Peyer's patch (tissue), 4 donors: ENCODE data around the gene SENP5.

ENCODE experiments used
- POLR2A ChIP-seq, 2 donors: fragments of 450-650 bp; IDR thresholded peaks; one replicate each; pipeline ENCODE4 v1.5.1; 2017; ENCODE audit warnings: antibody characterized with exemption in 2 of 2, mild to moderate bottlenecking in 2 of 2, moderate library complexity in 2 of 2
- TF ChIP-seq, protein P1 (sequence below), 6 experiments: fragments of 450-650 bp in 4 of 6; fragments of 200-600 bp in 2 of 6; sonication (generic) in 1 of 6; IDR thresholded peaks; one replicate each; pipeline ENCODE4 v1.5.1; 2017 to 2019; ENCODE audit warnings: antibody characterized with exemption in 6 of 6, mild to moderate bottlenecking in 3 of 6, moderate library complexity in 1 of 6

DNA sequence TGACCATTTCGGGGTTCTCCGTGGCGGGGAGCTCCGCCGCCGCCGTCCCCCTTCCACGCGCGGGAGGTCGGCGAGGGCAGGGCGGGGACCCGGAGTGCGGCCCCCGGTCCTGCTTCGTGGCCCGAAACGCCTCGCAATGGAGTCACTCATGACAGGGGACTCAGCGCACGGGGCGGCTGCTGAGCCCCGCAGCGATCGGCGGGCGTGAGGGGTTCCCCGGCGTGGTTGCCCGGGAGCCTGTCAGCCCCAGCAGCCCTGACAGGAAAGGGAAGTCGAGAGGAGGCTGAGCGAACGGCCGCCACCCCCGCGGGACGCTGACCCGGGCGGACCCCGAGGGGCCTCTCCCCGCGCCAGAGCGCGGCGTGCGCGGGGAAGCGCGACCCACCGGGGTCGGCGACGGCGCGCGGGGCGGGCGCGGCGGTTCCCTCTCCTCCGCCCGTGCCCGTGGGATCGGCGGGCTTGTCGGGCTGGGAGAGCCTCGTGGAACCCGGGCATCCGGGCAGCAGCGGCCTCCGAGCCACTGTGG is 101.5 kb downstream of the SENP5 start:
- TF ChIP-seq, protein P1, sequence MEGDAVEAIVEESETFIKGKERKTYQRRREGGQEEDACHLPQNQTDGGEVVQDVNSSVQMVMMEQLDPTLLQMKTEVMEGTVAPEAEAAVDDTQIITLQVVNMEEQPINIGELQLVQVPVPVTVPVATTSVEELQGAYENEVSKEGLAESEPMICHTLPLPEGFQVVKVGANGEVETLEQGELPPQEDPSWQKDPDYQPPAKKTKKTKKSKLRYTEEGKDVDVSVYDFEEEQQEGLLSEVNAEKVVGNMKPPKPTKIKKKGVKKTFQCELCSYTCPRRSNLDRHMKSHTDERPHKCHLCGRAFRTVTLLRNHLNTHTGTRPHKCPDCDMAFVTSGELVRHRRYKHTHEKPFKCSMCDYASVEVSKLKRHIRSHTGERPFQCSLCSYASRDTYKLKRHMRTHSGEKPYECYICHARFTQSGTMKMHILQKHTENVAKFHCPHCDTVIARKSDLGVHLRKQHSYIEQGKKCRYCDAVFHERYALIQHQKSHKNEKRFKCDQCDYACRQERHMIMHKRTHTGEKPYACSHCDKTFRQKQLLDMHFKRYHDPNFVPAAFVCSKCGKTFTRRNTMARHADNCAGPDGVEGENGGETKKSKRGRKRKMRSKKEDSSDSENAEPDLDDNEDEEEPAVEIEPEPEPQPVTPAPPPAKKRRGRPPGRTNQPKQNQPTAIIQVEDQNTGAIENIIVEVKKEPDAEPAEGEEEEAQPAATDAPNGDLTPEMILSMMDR (IDR thresholded peaks at IDR 0.05), result no peak
- no peak for TF ChIP-seq POLR2A (IDR thresholded peaks at IDR 0.05)
